T-helper 2 cell treated with Interferon-gamma antibody and Interleukin-4, amounts not matched to agents 100 ng/mL and 5 ng/mL, for 36 hours (primary cell): Measurements from ENCODE around the gene PRXL2C. TPM values are rescaled to one million over a fixed set of nuclear protein-coding genes. Genes with fewer than 3 reads are reported as not detected.
"Not testable (repeated sequence)": the region's sequence is repeated elsewhere in the genome, so short reads cannot be mapped to it uniquely, and the experiment has no call there.

Source experiments
- intact Hi-C: fragments of 100-400 bp; cut with micrococcal nuclease; formaldehyde crosslinking; loops from one replicate; pipeline ENCODE4 v1.15.1; 2023
- total RNA-seq: library from RNA; stranded (reverse); gene quantifications from 2 replicates; pipeline ENCODE4 v1.2.3, GENCODE V29; 2022

Gene PRXL2C
- total RNA-seq, 1 donor from 2014 or later: 6.6 TPM

DNA sequence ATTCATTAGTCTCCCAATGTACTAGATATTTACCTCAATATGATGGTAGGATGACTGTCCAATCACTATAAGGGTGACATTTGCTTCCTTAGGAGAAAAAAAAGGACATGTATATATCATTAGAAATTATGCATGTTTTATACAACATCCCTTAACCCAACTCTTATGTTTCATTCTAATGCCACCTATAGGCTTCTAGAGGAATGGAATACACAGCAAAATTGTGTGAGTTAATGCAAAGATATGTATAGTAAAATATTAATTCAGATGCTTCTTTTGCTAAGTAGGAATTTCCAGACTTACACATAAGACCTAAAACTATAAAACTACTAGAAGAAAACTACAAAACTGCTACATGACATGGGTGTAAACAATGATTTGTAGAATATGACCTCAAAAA lies 3.5 kb downstream of the PRXL2C start:
- intact Hi-C loops: loop anchor here (1.0 to 5.0 kb wide), 2 partner anchors 199 to 323 kb away; partner anchors contain the start of gene HABP4

- intact Hi-C loops: loop anchor here (5.0 kb wide), 1 partner anchor 197 kb away; the partner anchor contains the start of gene HABP4
These were observed 5.3 kb downstream of the PRXL2C start for GRCh38 chr9:96649620-96650324.

GRCh38 chr9:96646081-96646991 lies 8.8 kb downstream of the PRXL2C start:
- intact Hi-C loops: no loop called here

DNA sequence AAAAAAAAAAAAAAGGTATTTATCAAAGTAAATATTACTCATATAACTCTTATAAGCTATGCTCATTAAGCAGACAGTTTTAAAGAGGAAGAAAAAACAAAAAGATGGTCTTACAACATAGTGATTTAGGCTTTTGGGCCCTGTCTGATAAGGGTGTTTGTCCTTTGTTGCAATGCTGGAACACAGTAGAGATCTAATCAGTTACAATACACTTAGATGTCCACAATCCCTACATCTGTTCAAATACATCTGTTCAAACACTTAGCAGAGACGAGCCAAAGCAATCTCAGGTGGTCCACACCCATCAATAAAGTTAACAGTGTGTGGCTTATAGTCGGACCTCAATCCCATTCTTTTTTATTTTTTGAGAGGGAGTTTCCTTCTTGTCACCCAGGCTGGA lies 11.0 kb downstream of the PRXL2C start:
- intact Hi-C loops: no loop called here

GRCh38 chr9:96641514-96641913 lies 13.6 kb downstream of the PRXL2C start:
- intact Hi-C loops: no loop called here

DNA sequence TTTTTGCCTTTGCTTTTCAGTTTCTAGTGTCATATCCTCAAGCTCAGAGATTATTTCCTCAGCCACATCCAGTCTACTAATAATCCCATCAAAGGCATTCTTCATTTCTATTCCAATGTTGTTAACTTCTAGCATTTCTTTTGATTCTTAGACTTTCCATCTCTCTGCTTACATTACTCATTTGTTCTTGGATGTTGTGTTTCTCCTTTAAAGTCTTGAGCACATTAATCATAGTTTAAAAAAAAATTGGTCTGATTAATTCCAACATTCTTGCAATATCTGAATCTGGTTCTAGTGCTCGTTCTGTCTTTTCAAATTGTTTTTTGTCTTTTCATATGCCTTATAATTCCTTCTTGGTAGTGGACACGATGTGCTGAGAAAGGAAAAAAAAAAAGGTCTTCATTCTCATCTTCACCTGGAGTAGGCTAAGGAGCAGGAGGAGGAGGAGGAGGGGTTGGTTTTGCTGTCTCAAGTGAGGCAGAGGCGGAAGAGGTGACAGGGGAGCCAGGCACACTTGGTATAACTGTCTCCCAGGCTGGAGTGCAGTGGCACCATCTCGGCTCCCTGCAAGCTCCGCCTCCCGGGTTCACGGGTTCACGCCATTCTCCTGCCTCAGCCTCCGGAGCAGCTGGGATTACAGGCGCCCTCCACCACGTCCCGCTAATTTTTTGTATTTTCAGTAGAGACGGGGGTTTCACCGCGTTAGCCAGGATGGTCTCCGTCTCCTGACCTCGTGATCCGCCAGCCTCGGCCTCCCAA lies 16.3 kb downstream of the PRXL2C start:
- intact Hi-C loops: no loop called here

DNA sequence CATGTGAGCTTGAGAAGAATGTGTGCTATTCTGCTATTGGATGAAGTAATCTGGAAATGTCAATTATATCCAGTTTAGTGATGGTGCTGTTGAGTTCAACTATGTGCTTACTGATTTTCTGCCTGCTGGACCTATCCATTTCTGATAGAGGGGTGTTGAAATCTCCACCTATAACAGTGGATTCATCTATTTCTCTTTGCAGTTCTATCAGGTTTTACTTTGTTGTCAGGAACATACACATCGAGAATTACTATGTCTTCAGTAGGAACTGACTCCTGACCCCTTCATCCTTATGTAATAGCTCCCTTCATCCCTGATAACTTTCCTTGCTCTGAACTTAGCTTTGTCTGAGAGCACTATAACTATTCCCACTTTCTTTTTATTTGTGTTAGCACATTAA lies 18.7 kb downstream of the PRXL2C start:
- intact Hi-C loops: no loop called here

DNA sequence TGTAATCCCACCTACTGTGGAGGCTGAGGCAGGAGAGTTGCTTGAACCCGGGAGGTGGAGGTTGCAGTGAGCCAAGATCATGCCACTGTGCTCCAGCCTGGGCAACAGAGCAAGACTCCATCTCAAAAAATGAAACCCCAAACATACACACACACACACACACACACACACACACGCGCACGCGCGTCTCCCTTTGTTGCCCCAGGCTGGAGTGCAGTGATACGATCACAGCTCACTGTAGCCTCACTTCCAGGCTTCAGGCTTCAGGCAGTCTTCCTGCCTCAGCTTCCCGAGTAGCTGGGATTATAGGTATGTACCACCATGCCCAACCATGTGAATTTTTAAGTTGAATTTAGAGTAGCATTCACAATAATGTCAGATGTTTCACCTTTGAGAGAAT lies 21.5 kb downstream of the PRXL2C start:
- intact Hi-C loops: not testable (repeated sequence)

DNA sequence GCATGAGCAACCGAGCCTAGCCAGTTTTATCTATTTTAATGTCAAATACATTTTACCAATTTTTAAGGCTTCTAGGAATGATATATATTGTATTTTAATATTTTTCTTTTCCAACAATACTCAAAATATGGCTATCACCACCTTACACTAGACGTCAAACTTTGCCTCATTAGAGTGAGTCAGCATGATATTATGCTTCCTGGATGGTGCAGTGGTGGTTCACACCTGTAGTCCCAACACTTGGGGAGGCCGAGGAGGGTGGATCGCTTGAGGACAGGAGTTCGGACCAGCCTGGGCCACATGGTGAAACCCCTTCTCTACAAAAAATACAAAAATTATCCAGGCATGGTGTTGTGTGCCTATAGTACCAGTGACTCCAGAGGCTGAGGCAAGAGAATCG lies 28.2 kb downstream of the PRXL2C start:
- intact Hi-C loops: no loop called here

GRCh38 chr9:96621618-96622017 lies 33.5 kb downstream of the PRXL2C start:
- intact Hi-C loops: no loop called here

DNA sequence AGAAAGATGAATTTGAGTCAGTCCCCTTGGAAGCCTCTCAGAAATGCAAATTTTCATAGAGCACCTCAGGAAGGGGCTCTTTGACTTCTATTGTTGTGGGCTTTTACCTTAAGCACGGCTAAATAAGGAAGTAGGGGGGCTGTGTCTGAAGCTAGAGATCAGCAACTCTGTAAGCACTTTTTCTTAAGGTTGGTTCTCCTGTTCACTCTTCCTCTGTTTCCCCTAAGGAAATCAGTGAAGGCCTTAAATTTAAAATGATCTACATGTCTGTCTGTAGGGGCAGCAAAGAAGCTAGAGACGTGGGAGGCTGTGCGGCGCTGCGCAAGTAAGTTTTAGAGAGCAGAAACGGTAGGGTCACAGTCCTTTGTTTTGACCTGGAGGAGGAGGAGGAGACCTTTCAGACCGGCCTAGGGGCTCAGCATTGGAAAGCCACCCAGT lies 34.3 kb downstream of the PRXL2C start:
- intact Hi-C loops: no loop called here

GRCh38 chr9:96620181-96620514 lies 35.0 kb downstream of the PRXL2C start:
- intact Hi-C loops: no loop called here

DNA sequence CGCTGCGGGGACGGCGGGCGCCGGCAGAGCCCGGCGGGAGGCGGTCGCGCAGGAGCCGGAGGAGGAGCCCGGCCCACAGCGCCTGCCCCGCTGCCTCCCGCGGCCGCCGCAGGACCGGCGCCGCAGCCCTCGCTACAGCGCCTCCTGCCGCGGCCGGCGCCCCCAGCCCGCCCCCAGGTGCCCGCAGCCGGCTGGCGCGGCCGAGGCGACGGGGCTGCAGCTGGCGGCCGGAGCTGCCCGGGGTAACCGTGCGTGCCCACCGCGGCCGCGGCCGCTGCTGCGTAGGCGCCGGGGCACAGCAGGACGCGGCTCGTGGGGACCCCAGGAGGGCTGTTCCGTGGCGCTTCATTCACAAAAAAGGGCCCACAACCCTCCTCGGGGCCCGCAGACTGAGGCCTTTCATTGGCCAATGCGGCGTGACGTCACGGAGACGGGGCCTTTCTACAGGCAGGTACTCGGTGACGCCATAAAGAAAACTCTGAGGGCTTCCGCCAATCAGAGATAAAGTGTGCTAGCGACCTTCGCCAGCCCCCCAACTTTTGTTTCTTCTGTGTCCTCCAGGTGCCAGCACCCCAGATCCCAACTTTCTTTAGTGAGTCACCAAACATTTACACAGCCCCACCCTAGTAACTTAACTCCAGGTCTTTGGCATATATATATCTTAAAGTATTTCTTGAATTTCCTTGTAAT lies 35.5 kb downstream of the PRXL2C start, which contains the start of gene CDC14B:
TSS of gene CDC14B (minus strand) at position 353 of the 690 bp plus-strand sequence. CDS start 465 bp downstream, outside the sequence.
- intact Hi-C loops: loop anchor here (1.0 kb wide), 1 partner anchor 36 kb away; the partner anchor contains the start of gene PRXL2C

DNA sequence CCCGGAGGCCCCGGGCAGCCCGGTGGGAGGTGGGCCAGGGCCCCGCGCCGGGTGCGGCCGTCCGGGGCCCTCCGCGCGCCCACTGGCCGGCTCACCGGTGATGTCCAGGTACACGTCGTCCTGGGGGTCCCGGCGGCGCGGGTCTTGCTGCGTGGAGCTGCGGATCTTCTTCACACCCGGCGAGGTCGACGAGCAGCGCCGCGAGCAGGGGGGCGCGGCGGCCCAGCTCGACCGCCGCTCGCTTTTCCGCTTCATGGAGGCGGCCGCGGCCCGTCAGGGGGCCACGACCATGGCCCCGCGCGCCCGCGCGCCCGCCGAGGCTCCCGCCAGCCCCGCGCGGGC lies 36.0 kb downstream of the PRXL2C start:
- intact Hi-C loops: loop anchor here (1.0 kb wide), 1 partner anchor 36 kb away; the partner anchor contains the start of gene PRXL2C

DNA sequence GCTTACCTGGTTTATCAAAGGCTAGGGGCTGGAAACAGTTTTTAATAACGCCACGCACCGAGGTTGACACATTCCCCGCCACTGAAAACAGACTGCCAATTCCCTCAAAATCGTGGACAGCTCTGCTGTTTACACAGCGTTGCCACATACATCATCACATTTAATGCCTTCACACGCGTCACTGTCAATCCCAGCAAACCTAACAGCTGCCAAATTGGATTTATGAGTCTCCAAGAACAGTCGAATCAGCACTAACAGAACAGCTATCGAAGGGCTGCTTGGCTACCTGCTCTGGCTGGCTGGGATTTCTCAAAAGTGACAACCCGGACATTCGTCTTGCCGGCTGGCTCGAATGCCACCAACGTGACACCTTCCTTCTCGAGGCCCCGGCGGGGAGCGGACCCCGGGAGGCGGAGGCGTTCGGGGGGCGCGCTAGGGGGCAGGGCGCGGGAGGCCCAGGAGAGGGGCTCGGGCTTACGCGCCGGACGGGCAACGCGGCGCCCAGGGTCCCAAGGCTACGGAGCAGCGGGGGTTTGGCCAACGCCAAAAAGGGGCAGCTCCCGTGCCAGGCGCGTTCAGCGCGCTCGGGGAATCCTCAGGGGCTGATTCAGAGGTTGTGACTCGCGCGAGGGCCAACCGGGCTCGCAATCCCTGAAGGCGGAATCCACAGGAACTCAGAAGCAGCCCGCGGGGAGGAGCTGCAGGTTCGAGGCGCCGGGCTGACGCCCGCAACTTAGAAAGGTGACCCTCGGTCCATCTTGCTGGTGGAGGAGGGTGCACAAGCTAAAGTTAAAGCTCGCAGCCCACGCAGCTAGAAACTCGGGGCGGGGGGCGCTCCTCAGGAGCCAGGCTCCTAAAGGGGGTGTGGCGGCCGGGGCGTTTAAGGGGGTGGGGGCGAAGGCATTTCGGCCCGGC lies 36.7 kb downstream of the PRXL2C start:
- intact Hi-C loops: loop anchor here (1.0 kb wide), 1 partner anchor 37 kb away; the partner anchor contains the start of gene PRXL2C

- intact Hi-C loops: no loop called here
These were observed 37.5 kb downstream of the PRXL2C start for GRCh38 chr9:96617439-96618185.

GRCh38 chr9:96616817-96617438 lies 38.2 kb downstream of the PRXL2C start:
- intact Hi-C loops: no loop called here

GRCh38 chr9:96615411-96615810 lies 39.7 kb downstream of the PRXL2C start:
- intact Hi-C loops: no loop called here

DNA sequence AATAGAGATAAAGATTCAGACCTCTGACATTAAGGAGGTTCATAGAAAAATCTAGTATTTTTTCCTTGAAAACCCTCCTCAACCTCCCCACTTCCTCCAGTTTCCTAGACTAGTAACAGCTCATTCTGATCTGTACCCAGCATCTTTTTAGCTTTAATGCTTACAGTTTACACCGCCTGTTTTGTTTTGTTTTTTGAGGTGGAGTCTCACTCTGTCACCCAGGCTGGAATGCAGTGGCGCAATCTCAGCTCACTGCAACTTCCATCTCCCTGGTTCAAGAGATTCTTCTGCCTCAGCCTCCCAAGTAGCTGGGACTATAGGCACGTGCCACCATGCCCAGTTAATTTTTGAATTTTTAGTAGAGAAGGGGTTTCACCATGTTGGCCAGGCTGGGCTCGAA lies 40.5 kb downstream of the PRXL2C start:
- intact Hi-C loops: not testable (repeated sequence)
